GM19043 (cell line): ENCODE results near the gene MTHFSD.

ENCODE experiments used
- ATAC-seq: cut with Tn5 transposase; IDR thresholded peaks from one replicate; pipeline ENCODE4 v1.9.1; 2021; ENCODE audit warnings: low read depth; ENCODE audit not compliant: unreplicated experiment

MTHFSD gene

DNA sequence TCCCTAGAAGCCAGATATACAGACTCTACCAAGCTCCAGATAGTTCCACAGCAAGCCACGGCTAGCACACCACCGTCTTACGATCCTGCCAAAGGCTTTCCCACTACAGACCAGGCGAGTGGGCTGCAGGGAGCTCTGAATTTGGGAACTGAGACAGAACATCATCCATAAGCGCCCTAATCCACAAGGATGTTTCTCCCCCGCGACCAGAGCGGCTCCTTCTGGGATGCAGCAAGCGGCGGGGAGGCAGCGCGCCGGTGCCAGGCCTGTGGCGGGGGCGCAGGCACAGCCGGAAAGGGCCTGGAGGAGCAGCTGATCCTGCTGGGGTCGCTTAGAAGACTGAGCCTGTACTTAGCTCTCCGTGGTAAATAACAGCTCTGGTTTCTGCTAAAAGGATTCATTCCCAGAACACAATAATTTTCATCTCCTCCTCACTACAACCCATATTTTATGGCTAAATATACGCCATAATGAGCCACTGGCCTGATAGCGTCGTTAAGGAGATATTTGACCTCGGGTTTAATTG is 60.9 kb downstream of the MTHFSD start:
- no peak for ATAC-seq

DNA sequence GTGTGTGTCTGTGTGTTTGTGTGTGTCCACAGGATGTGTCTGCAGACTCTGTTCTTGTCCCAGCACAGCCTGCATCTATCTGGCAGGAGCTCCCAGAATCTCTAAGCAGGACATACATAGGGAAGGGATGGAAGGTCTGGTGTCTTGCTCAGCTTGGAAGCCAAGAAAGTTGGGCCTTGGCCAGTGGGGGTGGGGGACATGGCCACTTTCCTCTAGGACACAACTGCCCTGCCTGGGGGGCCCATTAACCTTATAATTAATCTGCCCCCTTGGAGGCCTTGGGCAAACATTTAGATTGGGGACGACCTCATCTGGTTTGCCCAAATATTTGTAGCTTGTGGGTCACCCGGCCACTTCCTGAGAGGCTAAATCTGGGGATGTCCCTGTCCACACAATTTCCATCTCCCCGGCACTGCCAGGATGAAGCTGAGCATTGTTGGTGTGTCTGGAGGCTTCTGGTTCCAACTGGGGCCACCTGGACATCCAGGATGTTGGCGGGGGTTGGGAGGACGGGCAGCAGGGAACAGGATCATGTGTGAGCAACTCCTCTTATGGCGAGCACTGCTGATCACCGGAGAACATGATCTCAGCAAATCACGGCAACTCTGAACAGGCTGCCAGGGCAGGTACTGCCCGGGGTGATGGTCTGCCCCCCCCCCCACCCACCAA is 61.9 kb downstream of the MTHFSD start:
- no peak for ATAC-seq

DNA sequence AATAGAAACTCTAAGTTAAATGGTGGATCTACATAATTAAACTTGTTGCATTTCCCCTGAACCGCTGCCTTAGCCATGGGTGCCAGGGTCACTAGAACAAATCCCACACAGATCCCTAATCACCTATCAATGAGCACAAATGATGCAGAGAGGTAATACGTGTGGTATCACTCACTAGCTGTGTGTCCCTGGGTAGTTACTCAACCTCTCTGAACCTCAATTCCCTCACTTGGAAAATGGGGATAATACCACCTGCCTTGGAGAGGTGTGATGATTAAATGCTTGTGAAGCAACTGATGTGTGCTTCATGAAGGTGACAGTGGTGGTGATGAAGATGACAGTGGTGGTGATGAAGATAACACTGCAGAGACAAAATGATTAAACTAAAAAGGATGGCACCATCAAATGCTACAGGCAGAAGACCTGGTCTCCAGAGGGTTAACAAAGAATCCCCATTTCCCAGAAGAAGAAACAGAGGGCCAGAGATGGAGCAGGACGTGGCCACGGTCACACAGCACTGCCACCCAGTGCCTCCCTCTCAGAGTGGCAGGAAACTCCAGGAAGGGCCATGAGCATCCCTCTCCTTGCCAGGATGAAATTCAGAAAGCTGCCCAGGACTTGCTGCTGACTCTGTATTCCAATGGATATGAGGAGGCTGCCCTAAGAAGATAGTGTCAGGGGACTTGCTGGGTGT is 62.6 kb downstream of the MTHFSD start:
- no peak for ATAC-seq

DNA sequence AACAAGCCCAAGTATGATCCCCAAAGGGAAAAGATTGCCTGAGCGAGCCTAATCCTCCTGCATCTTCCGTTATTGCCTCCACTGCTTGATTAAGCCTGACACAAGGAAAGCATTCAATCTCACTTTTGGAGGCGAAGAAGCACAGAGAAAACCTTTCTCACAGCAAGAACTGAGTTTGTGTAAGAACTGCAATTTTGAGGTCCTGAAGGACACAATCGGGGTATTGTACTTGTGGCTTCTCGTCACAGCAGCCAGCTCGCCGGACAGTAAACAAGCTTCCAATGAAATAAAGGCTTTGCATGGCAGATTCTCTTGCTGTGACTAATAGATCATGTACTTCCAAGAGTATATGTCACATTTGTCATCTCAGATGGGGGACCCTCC is 63.4 kb downstream of the MTHFSD start:
- ATAC-seq, result no peak

DNA sequence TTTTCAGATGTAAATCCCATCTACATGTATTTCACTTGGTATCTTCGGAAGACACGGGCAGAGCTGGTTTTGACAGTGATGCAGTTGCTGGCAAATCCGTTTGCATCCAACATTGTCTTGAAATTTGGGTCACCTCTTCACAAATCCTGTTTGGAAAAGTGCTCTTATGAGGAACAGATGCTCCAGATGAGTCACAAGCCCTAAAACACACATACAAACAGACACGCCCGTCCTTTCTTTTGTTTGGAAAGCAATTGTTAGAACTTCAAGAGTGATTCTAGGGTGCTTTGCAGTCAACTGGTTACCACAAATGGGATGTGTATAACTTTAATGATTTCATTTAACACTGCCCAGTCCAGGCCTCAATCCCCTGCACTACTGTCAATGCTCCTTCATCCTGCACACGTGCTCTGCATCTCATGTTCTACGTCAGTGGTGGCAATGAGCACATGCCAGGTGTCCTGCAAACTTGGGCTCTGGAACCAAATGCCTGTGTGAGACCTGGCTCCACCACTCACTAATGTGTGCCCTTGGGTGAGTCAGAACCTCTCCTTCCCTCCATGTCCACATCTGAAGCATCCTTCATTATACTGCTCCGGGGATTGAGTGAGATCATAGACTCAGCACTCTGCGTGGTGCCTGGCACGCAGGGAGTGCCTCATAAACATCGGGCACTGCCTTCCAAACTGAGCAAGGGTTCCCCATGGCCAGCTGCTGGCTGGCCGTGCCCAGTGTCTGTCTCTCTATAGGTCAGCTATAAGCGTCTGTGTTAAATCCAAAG is 64.0 kb downstream of the MTHFSD start:
- ATAC-seq, result no peak

DNA sequence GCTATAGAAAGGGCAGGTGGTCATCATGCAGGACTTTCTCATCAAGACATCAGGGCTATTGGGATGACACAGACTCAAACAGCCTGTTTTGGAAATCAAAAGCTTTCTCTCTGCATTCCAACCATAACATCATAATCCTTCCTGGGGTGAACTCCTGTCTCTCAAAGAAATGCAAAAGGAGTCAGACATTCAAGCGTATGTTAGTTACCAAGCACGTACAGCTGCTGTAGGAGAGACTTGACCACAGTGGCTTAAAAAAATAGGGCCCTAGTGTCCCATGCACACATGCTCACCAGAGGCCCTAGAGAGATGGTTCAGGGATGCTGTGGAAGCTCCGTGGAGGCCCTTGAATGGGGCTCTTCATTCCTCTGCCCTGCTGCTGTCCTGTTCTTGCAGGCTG is 69.3 kb downstream of the MTHFSD start:
- no peak for ATAC-seq

DNA sequence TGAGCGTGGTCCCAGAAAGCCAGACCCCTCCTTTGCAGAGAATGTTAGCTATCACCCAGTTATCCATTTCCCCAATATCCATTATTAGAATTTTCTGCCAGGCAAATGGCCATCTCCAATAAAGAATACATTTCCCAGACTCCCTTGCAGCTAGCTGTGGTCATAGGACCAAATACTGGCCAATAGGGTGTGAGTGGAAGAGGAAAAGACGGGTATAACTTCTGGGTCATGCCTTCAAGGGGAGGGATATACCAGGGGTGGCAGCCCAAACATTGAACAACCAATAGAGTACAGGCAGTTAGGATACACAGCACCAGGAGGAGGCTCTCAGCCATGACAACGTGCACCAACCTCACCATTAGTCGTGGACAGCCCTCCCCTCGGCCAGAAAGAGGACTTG is 70.8 kb downstream of the MTHFSD start:
- no peak for ATAC-seq

DNA sequence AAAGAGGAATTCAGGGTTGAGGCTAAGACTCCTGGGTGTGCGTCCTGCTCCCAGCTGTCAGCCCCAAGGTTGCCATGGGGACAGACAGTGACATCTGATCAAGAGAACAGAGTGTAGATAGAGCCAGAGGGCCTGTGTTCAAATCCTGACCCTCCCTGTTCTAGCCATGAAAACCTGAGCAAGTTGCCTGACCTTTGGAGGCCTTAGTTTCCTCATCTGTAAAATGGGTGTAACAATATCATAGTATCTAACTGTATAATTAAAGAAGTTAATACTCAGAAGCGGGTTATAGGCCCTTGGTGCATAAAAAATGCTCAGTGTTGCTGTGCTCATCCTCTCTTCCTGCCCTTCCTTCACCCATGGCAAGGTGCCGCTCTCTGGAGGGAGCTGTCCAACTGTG is 73.4 kb downstream of the MTHFSD start:
- ATAC-seq, result no peak

DNA sequence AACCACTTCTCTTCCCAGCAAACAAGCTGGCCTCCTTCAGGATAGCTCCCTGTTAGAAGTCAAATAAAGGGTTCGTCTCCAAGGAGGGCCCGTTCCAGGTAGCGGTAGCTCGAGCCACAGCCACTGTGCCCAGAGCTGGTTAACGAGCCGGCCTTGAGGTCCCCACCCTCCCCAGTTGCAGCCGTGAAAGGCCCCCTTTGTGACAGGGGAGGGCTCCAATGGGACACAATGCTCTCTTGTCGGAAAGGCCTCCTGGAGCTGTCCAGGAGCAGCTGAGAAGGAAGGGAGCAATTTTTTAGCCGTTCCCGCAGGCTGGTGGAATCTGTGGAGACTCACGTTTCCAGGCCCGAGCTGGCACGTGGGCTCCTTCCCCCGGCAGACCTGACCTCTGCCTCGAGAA is 74.6 kb downstream of the MTHFSD start:
- no peak for ATAC-seq
